GM12878 (cell line): Measurements from ENCODE around the gene TMEM44. TPM values are rescaled to one million over a fixed set of nuclear protein-coding genes. Genes with fewer than 3 reads are reported as not detected.

Experiments used
- ATAC-seq: fragments of 200-7000 bp; cut with Tn5 transposase; 3 replicates; pipeline ENCODE4 v1.9.1; 2020; ENCODE audit warnings: mild to moderate bottlenecking, moderate library complexity
- BruUV-seq: library from RNA; stranded (reverse); fragments of 400-500 nt; replicated peaks from 2 replicates; lab custom pipeline; 2021; lab: Mats Ljungman, UMichigan
- CTCF ChIA-PET: fragments of 300-600 bp; sonication (Branson Sonifier 250); formaldehyde crosslinking; extraction: SDS; loops from one replicate; lab custom pipeline; 2021; ENCODE audit warnings: inconsistent platforms; lab: Yijun Ruan, JAX
- POLR2A ChIA-PET: fragments of 350-600 bp; formaldehyde crosslinking; extraction: SDS; loops from one replicate; lab custom pipeline; 2021; ENCODE audit warnings: inconsistent platforms; lab: Charles Lee
- RAD21 ChIA-PET: fragments of 300-600 bp; sonication (Branson Sonifier 250); formaldehyde crosslinking; loops from one replicate; lab custom pipeline; 2023; ENCODE audit warnings: antibody characterized with exemption; ENCODE audit not compliant: unreplicated experiment; lab: Charles Lee
- SMC1A ChIA-PET: fragments of 300-600 bp; sonication (Branson Sonifier 250); formaldehyde crosslinking; loops from one replicate; lab custom pipeline; 2023; ENCODE audit not compliant: unreplicated experiment, uncharacterized antibody; lab: Charles Lee
- DNase-seq: peaks from one replicate; pipeline ENCODE4 v3.0.0-alpha.2; 2011; ENCODE audit warnings: low read depth, low spot score
- FAIRE-seq: peaks from 3 replicates; lab custom pipeline; 2011; peaks lifted over from hg19 to GRCh38; lab: Jason Lieb, UNC
- H2AFZ ChIP-seq: 2 replicates; pipeline ENCODE4 v1.6.0; 2011; ENCODE audit warnings: low read depth, low read length, control low read depth; ENCODE audit not compliant: control insufficient read depth
- H3K27ac ChIP-seq: 2 replicates; pipeline ENCODE4 v1.5.1; 2011; ENCODE audit warnings: control low read depth; ENCODE audit not compliant: control insufficient read depth, insufficient read depth
- H3K27me3 ChIP-seq, 2 experiments: replicated peaks in 1 of 2; 2 replicates each; pipeline versions ENCODE4 v1.6.0 to v1.6.1; 2011; ENCODE audit warnings: low read length in 1 of 2; ENCODE audit not compliant: control insufficient read depth in 2 of 2, insufficient read depth in 2 of 2
- H3K36me3 ChIP-seq, 2 experiments: 2 replicates each; pipeline ENCODE4 v1.5.1; 2011; ENCODE audit warnings: low read length in 1 of 2; ENCODE audit not compliant: control insufficient read depth in 2 of 2, insufficient read depth in 2 of 2
- H3K4me1 ChIP-seq: 2 replicates; pipeline ENCODE4 v1.6.1; 2011; ENCODE audit warnings: mild to moderate bottlenecking, low read length, moderate library complexity, mixed read lengths; ENCODE audit not compliant: control insufficient read depth, insufficient read depth
- H3K4me2 ChIP-seq: 2 replicates; pipeline ENCODE4 v1.6.0; 2011; ENCODE audit warnings: control low read depth; ENCODE audit not compliant: control insufficient read depth, insufficient read depth
- H3K4me3 ChIP-seq: fragments of 200-600 bp; sonication (generic); 2 replicates; pipeline ENCODE4 v1.5.1; 2016
- H3K79me2 ChIP-seq: 2 replicates; pipeline ENCODE4 v1.6.0; 2011; ENCODE audit warnings: low read length; ENCODE audit not compliant: control insufficient read depth, insufficient read depth
- H3K9ac ChIP-seq: 2 replicates; pipeline ENCODE4 v1.8.0; 2011; ENCODE audit warnings: low read length, control low read depth, mixed read lengths; ENCODE audit not compliant: control insufficient read depth, insufficient read depth
- H3K9me3 ChIP-seq: replicated peaks from 3 replicates; pipeline ENCODE4 v1.5.1; 2011; ENCODE audit warnings: mild to moderate bottlenecking, low read length; ENCODE audit not compliant: control insufficient read depth, insufficient read depth
- H4K20me1 ChIP-seq: 2 replicates; pipeline ENCODE4 v1.6.0; 2011; ENCODE audit not compliant: control insufficient read depth, insufficient read depth
- BCL11A ChIP-seq: IDR thresholded peaks from 2 replicates; pipeline ENCODE4 v1.6.1; 2011; ENCODE audit warnings: low read depth, low read length
- BCL3 ChIP-seq: IDR thresholded peaks from 2 replicates; pipeline ENCODE4 v1.6.1; 2011; ENCODE audit warnings: borderline replicate concordance, low read depth, mild to moderate bottlenecking, moderate library complexity, low read length; ENCODE audit not compliant: insufficient read depth, poor library complexity, severe bottlenecking
- BCLAF1 ChIP-seq: fragments of 450-650 bp; IDR thresholded peaks from 2 replicates; pipeline ENCODE4 v1.6.1; 2017; ENCODE audit warnings: antibody characterized with exemption, mild to moderate bottlenecking, moderate library complexity
- CREM ChIP-seq: IDR thresholded peaks from 2 replicates; pipeline ENCODE4 v1.6.1; 2014; ENCODE audit warnings: antibody characterized with exemption, low read depth
- JUND ChIP-seq: IDR thresholded peaks from 2 replicates; pipeline ENCODE4 v1.6.1; 2012; ENCODE audit warnings: low read depth, mild to moderate bottlenecking, low read length, improper control_type of control experiment, moderate library complexity
- MXI1 ChIP-seq: fragments of 150-350 bp; IDR thresholded peaks from 2 replicates; pipeline ENCODE4 v1.6.1; 2011; ENCODE audit warnings: low read depth, mild to moderate bottlenecking, inconsistent platforms, low read length, improper control_type of control experiment
- RELA ChIP-seq: fragments of 450-650 bp; IDR thresholded peaks from 2 replicates; pipeline ENCODE4 v1.8.0; 2014; ENCODE audit warnings: borderline replicate concordance; ENCODE audit not compliant: partially characterized antibody
- SKIL ChIP-seq: fragments of 450-650 bp; IDR thresholded peaks from 2 replicates; pipeline ENCODE4 v1.6.1; 2017; ENCODE audit warnings: mild to moderate bottlenecking, low read depth, inconsistent platforms; ENCODE audit not compliant: poor library complexity, severe bottlenecking
- USF2 ChIP-seq: IDR thresholded peaks from 2 replicates; pipeline ENCODE4 v1.6.1; 2011; ENCODE audit warnings: low read depth, low read length, improper control_type of control experiment, borderline replicate concordance
- ZNF622 ChIP-seq: fragments of 450-650 bp; IDR thresholded peaks from 2 replicates; pipeline ENCODE4 v1.6.1; 2017; ENCODE audit warnings: mild to moderate bottlenecking, inconsistent platforms
- WGBS: methylation state at CpG from one replicate; pipeline ENCODE4 v1.1.6; 2016; ENCODE audit warnings: low lambda C conversion rate; ENCODE audit not compliant: insufficient replicate concordance, insufficient coverage; ENCODE audit errors: missing lambda C conversion rate; 5-methylcytosine and 5-hydroxymethylcytosine counted together
- in situ Hi-C: fragments of 300-500 bp; cut with MboI; formaldehyde crosslinking; loops from 9 replicates; pipeline ENCODE4 v1.14.3; 2018; ENCODE audit warnings: mixed read lengths
- intact Hi-C: fragments of 100-400 bp; cut with micrococcal nuclease; formaldehyde crosslinking; loops from one replicate; pipeline ENCODE4 v1.14.2; 2022; ENCODE audit not compliant: unreplicated experiment
- polyA plus RNA-seq, 11 experiments: library from polyadenylated mRNA; depleted of rRNA in 4 of 11; unstranded in 6 of 11; stranded (reverse) in 5 of 11; fragments of >200 nt; fragmentation: Nextera tagmentation in 4 of 11; fragmentation: Illumina TruSeq in 1 of 11; extraction: Ambion mirVana in 4 of 11; extraction: Trizol in 1 of 11; gene quantifications; 1 replicate in 1 of 11; 2 replicates in 10 of 11; pipeline versions ENCODE4 v1.2.1 to v1.2.3, GENCODE V29; 2011 to 2016; ENCODE audit warnings: inconsistent platforms in 2 of 11, missing spikeins in 2 of 11, low read depth in 1 of 11
- total RNA-seq, 4 experiments: library from RNA; depleted of rRNA in 3 of 4; stranded (reverse); fragments of >200 nt in 3 of 4; fragmentation: Illumina TruSeq in 1 of 4; extraction: Trizol in 1 of 4; gene quantifications; 2 replicates each; pipeline versions ENCODE4 v1.2.1 to v1.2.3, GENCODE V29; 2013 to 2021

Gene TMEM44
- total and polyA plus RNA-seq, 10 of the 15 experiments (the other 5 are each of a cell fraction or from before 2014, with no cell fraction given): 0.57 to 8.3 (median 3.6) TPM

GRCh38 chr3:194585880-194586281 lies 47.3 kb downstream of the TMEM44 start:
- ATAC-seq: no peak
- FAIRE-seq: no peak
- 86% methylated on average over 5 of the region's 5 CpGs for WGBS
- Histone ChIP-seq H4K20me1 (no peaks in the 10 kb centered on the region), H3K9me3 (no peaks in the 10 kb centered on the region), H3K27me3 (no peaks in the 10 kb centered on the region), H3K79me2 (peaks cover 14% of the 10 kb centered on the region), H2AFZ (no peak overlapping the region), H3K36me3 (0 out of 4 replicates have a peak, but pooled peaks cover 0 to 3% of the 10 kb centered on the region in 2 experiments), H3K4me3 (no peak overlapping the region), H3K27ac (no peak overlapping the region), H3K4me2 (no peak overlapping the region), H3K4me1 (no peaks in the 10 kb centered on the region), H3K9ac (no peak overlapping the region)
- ChIA-PET RAD21 (no interaction called here), SMC1A (interaction anchor here (3.6 kb wide), 1 partner anchor 114 kb away, joined by 15 read pairs; no protein-coding TSS in a partner anchor), POLR2A (interaction anchor here (0.7 to 1.3 kb wide), 2 partner anchors 38 to 98 kb away, joined by 3 read pairs; no protein-coding TSS in a partner anchor), CTCF (interaction anchor here (1.4 to 1.6 kb wide), 2 partner anchors 8 to 113 kb away, joined by 8 to 10 read pairs; no protein-coding TSS in a partner anchor)
- intact Hi-C loops (no loop called here), in situ Hi-C loops (loop anchor here (5.0 kb wide), 1 partner anchor 104 kb away; no protein-coding TSS in a partner anchor)
- TF ChIP-seq CREM (no peak), ZNF622 (no peak), BCLAF1 (no peak), JUND (no peak), MXI1 (no peak), BCL11A (no peak), SKIL (no peak), USF2 (no peak), RELA (no peak), BCL3 (no peak)
- BruUV-seq: no TSS peak
- no peak for DNase-seq
